Measurements from ENCODE around the gene VTI1A.

GRCh38 chr10:112517451-112517862 is 70.4 kb downstream of the VTI1A start:
- TF ChIP-seq EZH2phosphoT487 (IDR thresholded peaks at IDR 0.05; ENCODE audit: low read length) (no peak), CTCF (IDR thresholded peaks at IDR 0.05; ENCODE audit: low read length) (no peak), EZH2 (optimal IDR thresholded peaks at IDR 0.05; ENCODE audit: low read depth, low read length) (no peak)
